ENCODE data around the gene SH3GL3.

GRCh38 chr15:83654379-83655236, 207.5 kb downstream of the SH3GL3 start:
- TF ChIP-seq POLR2A (IDR thresholded peaks at IDR 0.05; ENCODE audit: low read depth, low read length) (no peak), POLR2AphosphoS5 (IDR thresholded peaks at IDR 0.05; ENCODE audit: low read depth, low read length) (no peak), TAF1 (IDR thresholded peaks at IDR 0.05; ENCODE audit: low read depth, low read length) (no peak)
